ENCODE measurements around the gene NOTUM. TPM values are rescaled to one million over a fixed set of nuclear protein-coding genes. Genes with fewer than 3 reads are reported as not detected.
"Not testable (repeated sequence)": the region's sequence is repeated elsewhere in the genome, so short reads cannot be mapped to it uniquely, and the experiment has no call there.

NOTUM gene
- polyA plus RNA-seq, 3 donors, result not detected

- DNase-seq, result no peak
- H3K27ac ChIP-seq (ENCODE audit: low read depth in 1 of 2, low read length in 2 of 2), result no peak overlapping the region
- no peaks in the 10 kb centered on the region for H3K9me3 ChIP-seq (replicated peaks in 1 of 2; ENCODE audit: control insufficient read depth in 1 of 2, insufficient read depth in 1 of 2, low read length in 2 of 2)
- intact Hi-C loops (cut with micrococcal nuclease), result no loop called here
- H3K9ac ChIP-seq (ENCODE audit: insufficient read depth, low read length, poor library complexity, severe bottlenecking), result no peak overlapping the region
- TF ChIP-seq CTCF (IDR thresholded peaks at IDR 0.05), result no peak
- WGBS (ENCODE audit: insufficient coverage), result 92% methylated on average over 7 of the region's 19 CpGs
- no peak overlapping the region for H3K4me3 ChIP-seq (replicated peaks in 1 of 3; ENCODE audit: low read depth in 2 of 3, low read length in 3 of 3)
- H2AFZ ChIP-seq (ENCODE audit: insufficient read depth, low read depth, low read length, poor library complexity, severe bottlenecking), result no peak overlapping the region
- H3K4me2 ChIP-seq (replicated peaks; ENCODE audit: extremely low read depth, low read length, poor library complexity, severe bottlenecking), result no peak overlapping the region
- H3K36me3 ChIP-seq (replicated peaks in 1 of 2; ENCODE audit: control insufficient read depth in 1 of 2, insufficient read depth in 2 of 2, low read length in 2 of 2), result no peaks in the 10 kb centered on the region
- Mint-ChIP-seq H3K4me3 (no peak overlapping the region), H3K27ac (no peak overlapping the region), H3K9me3 (peaks cover 0 to 7% (median 5%) of the 10 kb centered on the region in 7 donors), H3K4me1 (peaks cover 3% of the 10 kb centered on the region), H3K36me3 (peaks cover 0 to 3% of the 10 kb centered on the region in 2 donors), H3K27me3 (ENCODE audit: low read depth in 3 of 3) (peaks cover 19 to 35% (median 28%) of the 10 kb centered on the region in 3 donors)
- H3K79me2 ChIP-seq (ENCODE audit: insufficient read depth, low read length), result no peaks in the 10 kb centered on the region
- H4K20me1 ChIP-seq (ENCODE audit: insufficient read depth, low read length), result no peaks in the 10 kb centered on the region
- H3K4me1 ChIP-seq (ENCODE audit: control insufficient read depth in 1 of 2, insufficient read depth in 2 of 2, low read length in 2 of 2), result peaks cover 6 to 8% of the 10 kb centered on the region in 2 donors
- H3K27me3 ChIP-seq (ENCODE audit: control insufficient read depth in 2 of 2, insufficient read depth in 2 of 2, low read length in 2 of 2), result peaks cover 10 to 17% of the 10 kb centered on the region in 2 donors
Measured at GRCh38 chr17:81954131-81955057, 6.6 kb downstream of the NOTUM start.

- H3K9me3 Mint-ChIP-seq; H3K27ac ChIP-seq (ENCODE audit: low read depth in 1 of 2, low read length in 2 of 2); H3K36me3 Mint-ChIP-seq; DNase-seq; H3K27me3 ChIP-seq (ENCODE audit: control insufficient read depth in 2 of 2, insufficient read depth in 2 of 2, low read length in 2 of 2); H4K20me1 ChIP-seq (ENCODE audit: insufficient read depth, low read length); H3K4me3 ChIP-seq (replicated peaks in 1 of 3; ENCODE audit: low read depth in 2 of 3, low read length in 3 of 3); H3K27ac Mint-ChIP-seq; H3K9me3 ChIP-seq (replicated peaks in 1 of 2; ENCODE audit: control insufficient read depth in 1 of 2, insufficient read depth in 1 of 2, low read length in 2 of 2); H3K4me1 Mint-ChIP-seq; H3K4me1 ChIP-seq (ENCODE audit: control insufficient read depth in 1 of 2, insufficient read depth in 2 of 2, low read length in 2 of 2); H3K79me2 ChIP-seq (ENCODE audit: insufficient read depth, low read length); intact Hi-C loops (cut with micrococcal nuclease); H3K4me2 ChIP-seq (replicated peaks; ENCODE audit: extremely low read depth, low read length, poor library complexity, severe bottlenecking); H2AFZ ChIP-seq (ENCODE audit: insufficient read depth, low read depth, low read length, poor library complexity, severe bottlenecking); H3K4me3 Mint-ChIP-seq; H3K36me3 ChIP-seq (replicated peaks in 1 of 2; ENCODE audit: control insufficient read depth in 1 of 2, insufficient read depth in 2 of 2, low read length in 2 of 2); H3K9ac ChIP-seq (ENCODE audit: insufficient read depth, low read length, poor library complexity, severe bottlenecking): not testable (repeated sequence)
- 72% methylated on average over 3 of the region's 5 CpGs for WGBS (ENCODE audit: insufficient coverage)
- H3K27me3 Mint-ChIP-seq (ENCODE audit: low read depth in 3 of 3), result peaks cover 11 to 27% (median 24%) of the 10 kb centered on the region in 3 donors
Measured at GRCh38 chr17:81953443-81953842, 7.5 kb downstream of the NOTUM start.

Measured in CD14-positive monocyte (primary cell).